GM21360 (cell line): ENCODE results near the gene STK24.

Experiments used
- ATAC-seq: cut with Tn5 transposase; IDR thresholded peaks from one replicate; pipeline ENCODE4 v1.9.1; 2021; ENCODE audit warnings: mild to moderate bottlenecking, moderate library complexity; ENCODE audit not compliant: unreplicated experiment

Gene STK24

GRCh38 chr13:98535501-98536354 lies 41.2 kb downstream of the STK24 start:
- no peak for ATAC-seq

- no peak for ATAC-seq
These were observed 42.1 kb downstream of the STK24 start for GRCh38 chr13:98534821-98535220.

- no peak for ATAC-seq
These were observed 43.0 kb downstream of the STK24 start for GRCh38 chr13:98533912-98534311.

GRCh38 chr13:98532254-98532653 lies 44.7 kb downstream of the STK24 start:
- ATAC-seq: no peak

- no peak for ATAC-seq
These were observed 46.7 kb downstream of the STK24 start for GRCh38 chr13:98530217-98530616.

- ATAC-seq: no peak
These were observed 47.7 kb downstream of the STK24 start for GRCh38 chr13:98529171-98529570.

- no peak for ATAC-seq
These were observed 48.2 kb downstream of the STK24 start for GRCh38 chr13:98528663-98529064.

GRCh38 chr13:98527526-98527925 lies 49.4 kb downstream of the STK24 start:
- ATAC-seq: no peak

- no peak for ATAC-seq
These were observed 50.8 kb downstream of the STK24 start for GRCh38 chr13:98526182-98526512.

GRCh38 chr13:98525456-98526181 lies 51.3 kb downstream of the STK24 start:
- ATAC-seq: no peak

GRCh38 chr13:98524793-98525192 lies 52.1 kb downstream of the STK24 start:
- ATAC-seq: no peak

GRCh38 chr13:98524391-98524790 lies 52.5 kb downstream of the STK24 start:
- ATAC-seq: no peak

- ATAC-seq: peak; percentile 79
These were observed 53.3 kb downstream of the STK24 start for GRCh38 chr13:98523455-98524102.

GRCh38 chr13:98522371-98522770 lies 54.5 kb downstream of the STK24 start:
- ATAC-seq: no peak

- no peak for ATAC-seq
These were observed 55.3 kb downstream of the STK24 start for GRCh38 chr13:98521461-98522247.

GRCh38 chr13:98520674-98521449 lies 56.0 kb downstream of the STK24 start:
- ATAC-seq: no peak

- no peak for ATAC-seq
These were observed 56.9 kb downstream of the STK24 start for GRCh38 chr13:98519976-98520375.

GRCh38 chr13:98517576-98518310 lies 59.2 kb downstream of the STK24 start:
- no peak for ATAC-seq

- ATAC-seq: no peak
These were observed 61.0 kb downstream of the STK24 start for GRCh38 chr13:98515818-98516465.
